Neural cell (in vitro differentiated cells): ENCODE data around the gene BFSP1. TPM values are rescaled to one million over a fixed set of nuclear protein-coding genes. Genes with fewer than 3 reads are reported as not detected.

ENCODE experiments used
- H2AFZ ChIP-seq: fragments of 200-600, 300-800 bp; sonication (generic), shearing (Covaris generic); 2 replicates; pipeline ENCODE4 v1.6.0; 2014; ENCODE audit warnings: low read depth, mild to moderate bottlenecking, antibody characterized with exemption, low read length, moderate library complexity
- H3F3A ChIP-seq: fragments of 200-600 bp; shearing (Covaris generic); 2 replicates; pipeline ENCODE4 v1.6.1; 2016; ENCODE audit warnings: mild to moderate bottlenecking, moderate library complexity, mixed read lengths, antibody characterized with exemption, low read length; ENCODE audit not compliant: insufficient read depth, poor library complexity, severe bottlenecking
- H3K27ac ChIP-seq: fragments of 200-600, 300-800 bp; sonication (generic), shearing (Covaris generic); 2 replicates; pipeline ENCODE4 v1.5.1; 2014; ENCODE audit warnings: mild to moderate bottlenecking, low read length, moderate library complexity
- H3K27me3 ChIP-seq: fragments of 300-800, 200-600 bp; sonication (generic), shearing (Covaris generic); 2 replicates; pipeline ENCODE4 v1.6.0; 2014; ENCODE audit warnings: mild to moderate bottlenecking, low read depth, low read length, moderate library complexity; ENCODE audit not compliant: insufficient read depth
- H3K36me3 ChIP-seq: fragments of 300-800, 200-600 bp; sonication (generic), shearing (Covaris generic); 2 replicates; pipeline ENCODE4 v1.5.1; 2014; ENCODE audit warnings: mild to moderate bottlenecking, antibody characterized with exemption, low read length, moderate library complexity; ENCODE audit not compliant: insufficient read depth
- H3K4me2 ChIP-seq: fragments of 300-800, 200-600 bp; sonication (generic), shearing (Covaris generic); 2 replicates; pipeline ENCODE4 v1.6.0; 2014; ENCODE audit warnings: mild to moderate bottlenecking, low read length
- H3K4me3 ChIP-seq: fragments of 300-800, 200-600 bp; sonication (generic), shearing (Covaris generic); 2 replicates; pipeline ENCODE4 v1.5.1; 2014; ENCODE audit warnings: mild to moderate bottlenecking, low read length, moderate library complexity
- H3K79me2 ChIP-seq: fragments of 200-600 bp; shearing (Covaris generic); replicated peaks from 2 replicates; pipeline ENCODE4 v1.6.0; 2014; ENCODE audit warnings: mild to moderate bottlenecking, low read length, moderate library complexity; ENCODE audit not compliant: insufficient read depth
- H3K9ac ChIP-seq: fragments of 300-800, 200-600 bp; sonication (generic), shearing (Covaris generic); 2 replicates; pipeline ENCODE4 v1.6.1; 2016; ENCODE audit warnings: mild to moderate bottlenecking, low read length, mixed read lengths
- H3K9me2 ChIP-seq: fragments of 200-600 bp; shearing (Covaris generic); 2 replicates; pipeline ENCODE4 v1.6.1; 2016; ENCODE audit warnings: mild to moderate bottlenecking, low read length, mixed read lengths; ENCODE audit not compliant: insufficient read depth
- H3K9me3 ChIP-seq: fragments of 200-600, 300-800 bp; sonication (generic), shearing (Covaris generic); 2 replicates; pipeline ENCODE4 v1.6.1; 2016; ENCODE audit warnings: mild to moderate bottlenecking, mixed run types, low read length, moderate library complexity, mixed read lengths
- H4K20me1 ChIP-seq: fragments of 200-600 bp; shearing (Covaris generic); 2 replicates; pipeline ENCODE4 v1.6.1; 2016; ENCODE audit warnings: mild to moderate bottlenecking, mixed run types; ENCODE audit not compliant: insufficient read depth
- EP300 ChIP-seq: fragments of 450-650 bp; conservative IDR thresholded peaks from 2 replicates; pipeline ENCODE4 v1.6.1; 2014; ENCODE audit warnings: antibody characterized with exemption, mild to moderate bottlenecking, moderate library complexity; ENCODE audit not compliant: poor library complexity, severe bottlenecking
- EZH2 ChIP-seq: fragments of 200-600, 300-800 bp; shearing (Covaris generic), sonication (generic); IDR thresholded peaks from 2 replicates; pipeline ENCODE4 v1.6.1; 2014; ENCODE audit warnings: antibody characterized with exemption, low read length, borderline replicate concordance, mild to moderate bottlenecking; ENCODE audit not compliant: insufficient read depth, poor library complexity, severe bottlenecking
- MXI1 ChIP-seq: fragments of 450-650 bp; conservative IDR thresholded peaks from 2 replicates; pipeline ENCODE4 v1.6.1; 2014; ENCODE audit warnings: antibody characterized with exemption, mild to moderate bottlenecking; ENCODE audit not compliant: poor library complexity, severe bottlenecking
- POLR2AphosphoS5 ChIP-seq: IDR thresholded peaks from 2 replicates; pipeline ENCODE4 v1.6.1; 2012
- RAD21 ChIP-seq: fragments of 450-650 bp; conservative IDR thresholded peaks from 2 replicates; pipeline ENCODE4 v1.6.1; 2014; ENCODE audit warnings: antibody characterized with exemption, mild to moderate bottlenecking, moderate library complexity
- REST ChIP-seq: IDR thresholded peaks from 2 replicates; pipeline ENCODE4 v1.6.1; 2012; ENCODE audit warnings: borderline replicate concordance
- SMC3 ChIP-seq: fragments of 450-650 bp; conservative IDR thresholded peaks from 2 replicates; pipeline ENCODE4 v1.6.1; 2014; ENCODE audit warnings: antibody characterized with exemption, mild to moderate bottlenecking, moderate library complexity; ENCODE audit not compliant: poor library complexity
- TAF1 ChIP-seq: IDR thresholded peaks from 2 replicates; pipeline ENCODE4 v1.6.1; 2012; ENCODE audit warnings: low read depth
- polyA plus RNA-seq: library from polyadenylated mRNA; depleted of rRNA; stranded (reverse); fragments of >200 nt; gene quantifications from 2 replicates; pipeline ENCODE4 v1.2.3, GENCODE V29; 2014
- TF ChIP-seq, protein P1 (sequence below): fragments of 450-650 bp; IDR thresholded peaks from 2 replicates; pipeline ENCODE4 v1.5.1; 2014; ENCODE audit warnings: antibody characterized with exemption, mild to moderate bottlenecking, moderate library complexity; ENCODE audit not compliant: poor library complexity, severe bottlenecking

The BFSP1 gene
- polyA plus RNA-seq, 1 donor from 2014 or later = 1.3 TPM

DNA sequence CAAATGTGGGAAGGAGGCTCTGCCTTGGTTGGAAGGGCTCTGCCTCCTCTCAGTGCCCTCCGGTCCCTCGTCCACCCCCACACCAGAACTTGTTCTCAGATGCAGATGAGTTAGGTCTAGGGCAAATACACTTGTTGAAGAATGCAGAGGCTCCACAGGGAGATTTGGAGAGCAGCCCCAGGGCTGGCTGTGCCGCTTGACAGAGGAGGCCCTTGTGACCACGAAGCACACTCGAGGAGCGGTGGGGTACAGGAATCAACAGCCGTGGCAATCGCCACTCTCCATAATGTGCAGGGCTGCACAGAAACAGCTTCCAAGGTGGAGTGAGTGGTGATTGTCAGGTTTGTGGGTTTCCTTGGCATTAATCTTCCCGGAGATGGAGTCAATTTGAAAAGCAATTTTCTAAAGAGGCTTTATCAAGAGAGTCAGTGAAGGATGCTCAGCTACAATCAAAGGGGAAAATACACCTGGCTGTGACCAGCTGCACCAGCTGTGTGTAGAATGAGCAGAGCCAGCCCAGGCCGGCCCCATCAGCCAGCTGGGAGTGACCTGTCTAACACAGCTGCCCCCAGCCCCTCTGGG, 59.5 kb downstream of the BFSP1 start:
- TF ChIP-seq SMC3 = peak; percentile 3
- peak; percentile 68 for TF ChIP-seq POLR2AphosphoS5
- TF ChIP-seq, protein P1, sequence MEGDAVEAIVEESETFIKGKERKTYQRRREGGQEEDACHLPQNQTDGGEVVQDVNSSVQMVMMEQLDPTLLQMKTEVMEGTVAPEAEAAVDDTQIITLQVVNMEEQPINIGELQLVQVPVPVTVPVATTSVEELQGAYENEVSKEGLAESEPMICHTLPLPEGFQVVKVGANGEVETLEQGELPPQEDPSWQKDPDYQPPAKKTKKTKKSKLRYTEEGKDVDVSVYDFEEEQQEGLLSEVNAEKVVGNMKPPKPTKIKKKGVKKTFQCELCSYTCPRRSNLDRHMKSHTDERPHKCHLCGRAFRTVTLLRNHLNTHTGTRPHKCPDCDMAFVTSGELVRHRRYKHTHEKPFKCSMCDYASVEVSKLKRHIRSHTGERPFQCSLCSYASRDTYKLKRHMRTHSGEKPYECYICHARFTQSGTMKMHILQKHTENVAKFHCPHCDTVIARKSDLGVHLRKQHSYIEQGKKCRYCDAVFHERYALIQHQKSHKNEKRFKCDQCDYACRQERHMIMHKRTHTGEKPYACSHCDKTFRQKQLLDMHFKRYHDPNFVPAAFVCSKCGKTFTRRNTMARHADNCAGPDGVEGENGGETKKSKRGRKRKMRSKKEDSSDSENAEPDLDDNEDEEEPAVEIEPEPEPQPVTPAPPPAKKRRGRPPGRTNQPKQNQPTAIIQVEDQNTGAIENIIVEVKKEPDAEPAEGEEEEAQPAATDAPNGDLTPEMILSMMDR = no peak
- peak; percentile 89 for TF ChIP-seq EP300
- TF ChIP-seq EZH2 = no peak
- TF ChIP-seq REST = peak; percentile 92
- Histone ChIP-seq H3K9me2 (no peaks in the 10 kb centered on the region), H3K9ac (peak overlapping the region; percentile 46), H3K79me2 (no peaks in the 10 kb centered on the region), H4K20me1 (no peaks in the 10 kb centered on the region), H3K9me3 (no peaks in the 10 kb centered on the region), H3K27ac (peak overlapping the region; percentile 82), H3F3A (no peaks in the 10 kb centered on the region), H3K27me3 (no peaks in the 10 kb centered on the region), H3K4me2 (peak overlapping the region; percentile 34), H3K36me3 (peaks cover 2% of the 10 kb centered on the region), H2AFZ (no peak overlapping the region), H3K4me3 (peak overlapping the region; percentile 49)

DNA sequence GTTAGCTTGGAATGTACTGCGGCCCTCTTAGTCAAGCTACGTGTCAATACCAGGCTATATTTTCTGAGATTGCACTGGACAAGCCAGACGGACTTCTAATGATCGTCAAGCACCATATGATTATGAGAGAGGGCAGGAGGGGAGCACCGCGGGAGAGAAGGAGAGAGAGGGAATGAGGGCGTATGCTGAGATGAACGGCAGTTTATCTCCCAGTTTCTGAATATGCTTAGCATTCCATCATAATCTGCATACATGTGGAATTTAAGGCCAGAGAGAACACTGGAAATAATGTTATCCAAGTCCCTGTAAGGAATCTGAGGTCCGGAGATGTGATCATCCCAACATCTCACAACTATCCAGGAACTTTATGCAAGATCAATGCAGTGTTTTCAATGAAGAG, 60.2 kb downstream of the BFSP1 start:
- Histone ChIP-seq H3K36me3 (peaks cover 9% of the 10 kb centered on the region), H3K4me2 (peak overlapping the region; percentile 34), H2AFZ (no peak overlapping the region), H3K9me3 (no peaks in the 10 kb centered on the region), H3K9me2 (no peaks in the 10 kb centered on the region), H4K20me1 (no peaks in the 10 kb centered on the region), H3K9ac (no peak overlapping the region), H3K27ac (peak overlapping the region; percentile 82), H3K27me3 (no peaks in the 10 kb centered on the region), H3F3A (no peaks in the 10 kb centered on the region), H3K79me2 (no peaks in the 10 kb centered on the region), H3K4me3 (peak overlapping the region; percentile 49)
- TF ChIP-seq TAF1 (no peak), POLR2AphosphoS5 (no peak), EZH2 (no peak), SMC3 (no peak), EP300 (no peak), RAD21 (no peak), MXI1 (no peak), REST (no peak)
- TF ChIP-seq, protein P1 = no peak
